ENCODE measurements around the gene RAPGEF1.

Gene RAPGEF1

GRCh38 chr9:131627648-131628458 is 112.0 kb downstream of the RAPGEF1 start:
- CTCF ChIA-PET: interaction anchor here (0.6 to 2.0 kb wide), 3 partner anchors 111 to 542 kb away, joined by 3 to 6 read pairs (median 3); partner anchors contain the start of gene RAPGEF1
- H3K4me3 ChIP-seq (ENCODE audit: low read depth, low read length): no peak overlapping the region
- POLR2A ChIA-PET: interaction anchor here (0.6 kb wide), 1 partner anchor 129 kb away, joined by 4 read pairs; no protein-coding TSS in a partner anchor
- no peak overlapping the region for H3K27ac ChIP-seq (ENCODE audit: extremely low read depth, low read depth, low read length)
- peak; percentile 38; the same call in 1 of the 2 replicates for TF ChIP-seq KLF1 (tag by site-specific recombination; IDR thresholded peaks at IDR 0.05)
- no peak for TF ChIP-seq SALL2 (tag by site-specific recombination; IDR thresholded peaks at IDR 0.05; ENCODE audit: borderline replicate concordance)
- H3K9me3 ChIP-seq (ENCODE audit: control insufficient read depth, insufficient read depth, low read depth, low read length): no peaks in the 10 kb centered on the region
- H3K4me1 ChIP-seq (ENCODE audit: control insufficient read depth, insufficient read depth, low read length): peaks cover 2% of the 10 kb centered on the region; the same call in 1 of the 2 replicates
- H3K36me3 ChIP-seq (ENCODE audit: control insufficient read depth in 2 of 2, insufficient read depth in 1 of 2, low read length in 2 of 2): peaks cover 0 to 36% of the 10 kb centered on the region in 2 experiments; a peak in 2 of 3 replicates

GRCh38 chr9:131627326-131627647 is 112.6 kb downstream of the RAPGEF1 start:
- ChIA-PET POLR2A (no interaction called here), CTCF (interaction anchor here (0.6 to 1.0 kb wide), 2 partner anchors 112 to 542 kb away, joined by 3 read pairs; no protein-coding TSS in a partner anchor)
- H3K4me3 ChIP-seq (ENCODE audit: low read depth, low read length): no peak overlapping the region
- no peak for TF ChIP-seq ZNF354C (tag by site-specific recombination; IDR thresholded peaks at IDR 0.05; ENCODE audit: borderline replicate concordance, low read depth)
- no peak for TF ChIP-seq YY2 (tag by site-specific recombination; IDR thresholded peaks at IDR 0.05)
- no peak for TF ChIP-seq ZEB2 (tag by site-specific recombination; IDR thresholded peaks at IDR 0.05)
- no peak for TF ChIP-seq ZNF555 (tag by site-specific recombination; conservative IDR thresholded peaks at IDR 0.05)
- TF ChIP-seq ZNF133 (tag by site-specific recombination; IDR thresholded peaks at IDR 0.05): no peak
- no peak for TF ChIP-seq FEZF1 (tag by site-specific recombination; IDR thresholded peaks at IDR 0.05)
- TF ChIP-seq WT1 (tag by site-specific recombination; IDR thresholded peaks at IDR 0.05): no peak
- TF ChIP-seq ZNF837 (tag by site-specific recombination; IDR thresholded peaks at IDR 0.05): no peak
- no peak for TF ChIP-seq ZNF704 (tag by site-specific recombination; IDR thresholded peaks at IDR 0.05)
- no peak for TF ChIP-seq ZNF843 (tag by site-specific recombination; IDR thresholded peaks at IDR 0.05)
- TF ChIP-seq ZNF707 (tag by site-specific recombination; IDR thresholded peaks at IDR 0.05): no peak
- no peaks in the 10 kb centered on the region for H3K9me3 ChIP-seq (ENCODE audit: control insufficient read depth, insufficient read depth, low read depth, low read length)
- H3K36me3 ChIP-seq (ENCODE audit: control insufficient read depth in 2 of 2, insufficient read depth in 1 of 2, low read length in 2 of 2): peaks cover 0 to 39% of the 10 kb centered on the region in 2 experiments; a peak in 2 of 3 replicates
- peaks cover 2% of the 10 kb centered on the region; the same call in 1 of the 2 replicates for H3K4me1 ChIP-seq (ENCODE audit: control insufficient read depth, insufficient read depth, low read length)
- H3K27ac ChIP-seq (ENCODE audit: extremely low read depth, low read depth, low read length): no peak overlapping the region

DNA sequence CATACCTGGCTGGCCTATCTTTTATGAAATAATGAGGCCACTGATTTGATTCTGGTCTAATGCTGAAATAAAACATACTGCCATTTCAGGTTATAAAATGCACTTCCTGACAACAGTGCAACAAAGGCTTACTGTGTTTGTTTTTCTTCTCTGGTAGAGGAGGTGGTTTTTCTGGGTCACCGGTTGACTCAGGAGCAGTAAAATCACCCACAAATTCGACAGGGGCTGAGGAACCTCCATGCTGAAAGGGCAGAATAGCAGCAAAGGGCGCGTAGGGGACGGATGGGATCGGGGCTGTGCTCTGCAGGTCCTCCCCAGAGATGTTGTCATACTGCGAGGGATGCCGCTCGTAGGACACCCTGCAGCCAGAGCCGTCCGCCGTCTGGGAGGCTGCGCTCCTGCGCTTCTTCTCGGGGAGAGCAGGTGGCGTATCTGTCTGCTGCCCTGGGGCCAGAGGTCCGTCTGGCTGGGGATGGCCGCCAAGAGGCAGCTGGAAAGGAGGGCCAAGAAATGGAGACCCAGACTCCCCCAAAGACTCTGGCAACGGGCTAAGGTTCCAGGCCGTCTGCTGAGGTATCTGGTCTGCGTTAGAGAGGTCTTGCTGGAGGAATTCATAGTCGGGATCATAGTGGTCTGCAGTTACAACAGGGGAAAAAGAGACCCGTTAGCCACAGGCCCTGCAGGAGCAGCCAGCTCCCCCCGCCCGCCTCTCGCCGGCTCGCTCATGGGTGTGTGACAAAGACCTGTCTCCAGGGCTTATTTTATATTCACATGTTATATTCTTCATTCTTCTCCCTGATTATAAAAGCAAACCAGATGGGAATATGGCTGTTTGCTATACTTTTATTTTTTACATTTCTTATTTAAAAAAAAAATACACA is 113.8 kb downstream of the RAPGEF1 start:
- ChIA-PET POLR2A (interaction anchor here (1.5 to 1.7 kb wide), 2 partner anchors 37 to 107 kb away, joined by 3 to 4 read pairs; no protein-coding TSS in a partner anchor), CTCF (interaction anchor here (1.0 to 1.7 kb wide), 2 partner anchors 9 to 35 kb away, joined by 5 to 10 read pairs; no protein-coding TSS in a partner anchor)
- Histone ChIP-seq H3K4me1 (ENCODE audit: control insufficient read depth, insufficient read depth, low read length) (peaks cover 2% of the 10 kb centered on the region; the same call in 1 of the 2 replicates), H3K36me3 (ENCODE audit: control insufficient read depth in 2 of 2, insufficient read depth in 1 of 2, low read length in 2 of 2) (peaks cover 0 to 51% of the 10 kb centered on the region in 2 experiments; a peak in 2 of 3 replicates), H3K27ac (ENCODE audit: extremely low read depth, low read depth, low read length) (no peak overlapping the region), H3K4me3 (ENCODE audit: low read depth, low read length) (no peak overlapping the region), H3K9me3 (ENCODE audit: control insufficient read depth, insufficient read depth, low read depth, low read length) (no peaks in the 10 kb centered on the region)
- TF ChIP-seq REPIN1 (tag by site-specific recombination; IDR thresholded peaks at IDR 0.05; ENCODE audit: low read depth) (no peak), ZNF274 (IDR thresholded peaks at IDR 0.05; ENCODE audit: low read length) (no peak), ZNF274 (tag by site-specific recombination; IDR thresholded peaks at IDR 0.05; ENCODE audit: borderline replicate concordance) (no peak), ZNF184 (tag by site-specific recombination; IDR thresholded peaks at IDR 0.05) (no peak), FEZF1 (tag by site-specific recombination; IDR thresholded peaks at IDR 0.05) (peak; percentile 37; the same call in 1 of the 2 replicates), ZFP69B (tag by site-specific recombination; IDR thresholded peaks at IDR 0.05) (no peak)
